A673 (cell line): ENCODE measurements around the gene HEXIM1. TPM values are rescaled to one million over a fixed set of nuclear protein-coding genes. Genes with fewer than 3 reads are reported as not detected.

ENCODE experiments used
- BruUV-seq: library from RNA; stranded (reverse); fragments of 400-500 nt; replicated peaks from 2 replicates; lab custom pipeline; 2021; lab: Mats Ljungman, UMichigan
- CTCF ChIA-PET: fragments of 300-600 bp; sonication (Branson Sonifier 250); formaldehyde crosslinking; loops from one replicate; lab custom pipeline; 2022; ENCODE audit warnings: antibody characterized with exemption; lab: Charles Lee
- POLR2A ChIA-PET: fragments of 300-600 bp; sonication (Branson Sonifier 250); formaldehyde crosslinking; loops from one replicate; lab custom pipeline; 2022; ENCODE audit warnings: antibody characterized with exemption; ENCODE audit not compliant: low non-redundant PET; lab: Charles Lee
- DNase-seq: peaks from one replicate; pipeline ENCODE4 v3.0.0-alpha.2; 2015; ENCODE audit warnings: low spot score
- H3K27ac ChIP-seq: fragments of 200-600 bp; sonication (generic); 2 replicates; pipeline ENCODE4 v1.5.1; 2016; ENCODE audit warnings: mixed run types, low read depth, mild to moderate bottlenecking, mixed read lengths, antibody characterized with exemption, low read length; ENCODE audit not compliant: poor library complexity, severe bottlenecking
- H3K27me3 ChIP-seq: fragments of 200-600 bp; sonication (generic); replicated peaks from 2 replicates; pipeline ENCODE4 v1.6.1; 2017; ENCODE audit warnings: mixed run types, low read depth, mild to moderate bottlenecking, mixed read lengths, antibody characterized with exemption, low read length; ENCODE audit not compliant: insufficient read depth, poor library complexity
- H3K36me3 ChIP-seq: fragments of 200-600 bp; sonication (generic); 2 replicates; pipeline ENCODE4 v1.6.1; 2016; ENCODE audit warnings: mixed run types, mild to moderate bottlenecking, mixed read lengths, antibody characterized with exemption, low read length; ENCODE audit not compliant: insufficient read depth, poor library complexity, severe bottlenecking
- H3K4me1 ChIP-seq: fragments of 200-600 bp; sonication (generic); 2 replicates; pipeline ENCODE4 v1.6.1; 2017; ENCODE audit warnings: mixed run types, mild to moderate bottlenecking, mixed read lengths, antibody characterized with exemption, low read length; ENCODE audit not compliant: insufficient read depth, poor library complexity, severe bottlenecking
- H3K4me3 ChIP-seq: fragments of 200-600 bp; sonication (generic); 2 replicates; pipeline ENCODE4 v1.5.1; 2016; ENCODE audit warnings: low read depth, mixed run types, mild to moderate bottlenecking, mixed read lengths, low read length; ENCODE audit not compliant: poor library complexity, severe bottlenecking
- H3K9me3 ChIP-seq: fragments of 200-600 bp; sonication (generic); 2 replicates; pipeline ENCODE4 v1.6.1; 2016; ENCODE audit warnings: mixed run types, low read depth, mild to moderate bottlenecking, mixed read lengths, antibody characterized with exemption, low read length; ENCODE audit not compliant: poor library complexity, severe bottlenecking
- CTCF ChIP-seq: fragments of 300-800, 200-600 bp; sonication (generic); conservative IDR thresholded peaks from 2 replicates; pipeline ENCODE4 v1.5.1; 2017; ENCODE audit warnings: low read depth, mild to moderate bottlenecking, antibody characterized with exemption, low read length, moderate library complexity, mixed read lengths
- EZH2 ChIP-seq: fragments of 200-600 bp; sonication (generic); IDR thresholded peaks from 2 replicates; pipeline ENCODE4 v1.6.1; 2017; ENCODE audit warnings: borderline replicate concordance, low read depth, mild to moderate bottlenecking, mixed read lengths, antibody characterized with exemption, low read length; ENCODE audit not compliant: poor library complexity, severe bottlenecking
- intact Hi-C: fragments of 100-400 bp; cut with micrococcal nuclease; formaldehyde crosslinking; loops from one replicate; pipeline ENCODE4 v1.10.0; 2022; ENCODE audit not compliant: unreplicated experiment
- total RNA-seq: library from RNA; stranded (reverse); gene quantifications from 2 replicates; pipeline ENCODE4 v1.2.3, GENCODE V29; 2021

HEXIM1 gene
- total RNA-seq, 1 experiment from 2014 or later, result 21.2 TPM

DNA sequence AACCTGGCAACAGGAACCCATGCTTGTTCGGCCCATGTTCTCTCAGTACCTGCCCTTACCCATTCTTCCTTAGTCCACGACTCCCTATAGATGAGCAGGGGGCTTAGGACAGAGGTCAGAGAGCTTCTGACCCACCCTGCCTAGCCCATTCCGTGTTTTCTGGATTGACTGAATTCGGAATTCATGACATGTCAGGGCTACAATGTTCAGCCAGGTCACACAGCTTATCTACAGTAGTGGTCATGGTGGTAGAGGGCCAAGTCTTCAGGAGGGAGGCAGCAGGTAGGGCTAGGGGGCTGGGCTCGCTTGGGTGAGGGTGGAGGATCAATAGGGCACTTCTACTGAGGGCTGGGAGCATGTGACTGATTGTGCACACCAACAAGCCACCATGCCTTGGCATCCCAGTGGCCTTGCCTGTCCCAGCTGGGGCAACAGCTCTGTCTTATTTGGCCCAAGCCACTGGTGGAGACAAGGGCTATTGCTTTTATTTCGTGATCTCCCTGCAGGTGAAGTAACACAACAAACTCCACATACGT is 16.5 kb downstream of the HEXIM1 start:
- DNase-seq, result no peak
- no peaks in the 10 kb centered on the region for H3K27me3 ChIP-seq
- H3K4me3 ChIP-seq, result no peak overlapping the region
- H3K9me3 ChIP-seq, result no peaks in the 10 kb centered on the region
- peaks cover 4% of the 10 kb centered on the region for H3K4me1 ChIP-seq
- no peak overlapping the region for H3K27ac ChIP-seq
- TF ChIP-seq CTCF (no peak), EZH2 (no peak)
- BruUV-seq, result no TSS peak
- intact Hi-C loops, result no loop called here
- no peaks in the 10 kb centered on the region for H3K36me3 ChIP-seq
- POLR2A ChIA-PET, result no interaction called here
- CTCF ChIA-PET, result no interaction called here

DNA sequence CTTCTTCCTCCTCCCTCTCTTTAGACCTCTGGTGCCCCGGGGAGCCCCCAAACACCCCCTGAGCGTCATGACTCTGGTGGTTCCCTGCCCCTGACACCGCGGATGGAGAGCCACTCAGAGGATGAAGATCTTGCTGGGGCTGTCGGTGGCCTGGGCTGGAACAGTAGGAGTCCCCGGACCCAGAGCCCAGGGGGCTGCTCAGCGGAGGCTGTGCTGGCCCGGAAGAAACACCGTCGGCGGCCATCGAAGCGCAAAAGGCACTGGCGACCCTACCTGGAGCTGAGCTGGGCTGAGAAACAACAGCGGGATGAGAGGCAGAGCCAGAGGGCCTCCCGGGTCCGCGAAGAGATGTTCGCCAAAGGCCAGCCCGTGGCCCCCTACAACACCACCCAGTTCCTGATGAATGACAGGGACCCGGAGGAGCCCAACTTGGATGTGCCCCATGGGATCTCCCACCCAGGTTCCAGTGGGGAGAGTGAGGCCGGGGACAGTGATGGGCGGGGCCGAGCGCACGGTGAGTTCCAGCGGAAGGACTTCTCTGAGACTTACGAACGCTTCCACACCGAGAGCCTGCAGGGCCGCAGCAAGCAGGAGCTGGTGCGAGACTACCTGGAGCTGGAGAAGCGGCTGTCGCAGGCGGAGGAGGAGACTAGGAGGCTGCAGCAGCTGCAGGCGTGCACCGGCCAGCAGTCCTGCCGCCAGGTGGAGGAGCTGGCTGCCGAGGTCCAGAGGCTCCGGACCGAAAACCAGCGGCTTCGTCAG is 20.9 kb downstream of the HEXIM1 start:
- BruUV-seq, result no TSS peak

GRCh38 chr17:45170280-45170930 is 22.1 kb downstream of the HEXIM1 start:
- Histone ChIP-seq H3K9me3 (no peaks in the 10 kb centered on the region), H3K4me3 (no peak overlapping the region), H3K27me3 (no peaks in the 10 kb centered on the region), H3K36me3 (no peaks in the 10 kb centered on the region), H3K27ac (no peak overlapping the region), H3K4me1 (peaks cover 23% of the 10 kb centered on the region)
- ChIA-PET POLR2A (no interaction called here), CTCF (no interaction called here)
- intact Hi-C loops, result no loop called here
- TF ChIP-seq CTCF, result no peak
- TF ChIP-seq EZH2, result no peak
- BruUV-seq, result no TSS peak
- no peak for DNase-seq

More for the DNA sequence above, 20.9 kb downstream of the HEXIM1 start:
- ChIA-PET CTCF (no interaction called here), POLR2A (no interaction called here)
- H3K27ac ChIP-seq, result no peak overlapping the region
- TF ChIP-seq CTCF, result no peak
- no peak for TF ChIP-seq EZH2
- no peak overlapping the region for H3K4me3 ChIP-seq
- H3K27me3 ChIP-seq, result no peaks in the 10 kb centered on the region
- no peak for DNase-seq
- H3K4me1 ChIP-seq, result peaks cover 23% of the 10 kb centered on the region
- intact Hi-C loops, result no loop called here
- H3K9me3 ChIP-seq, result no peaks in the 10 kb centered on the region
- H3K36me3 ChIP-seq, result no peaks in the 10 kb centered on the region
